Measurements from ENCODE around the gene RAD9B.
A peak's percentile ranks its signal among the peaks of the same experiment; 100 is the strongest.
"Not testable (repeated sequence)": the region's sequence is repeated elsewhere in the genome, so short reads cannot be mapped to it uniquely, and the experiment has no call there.

The RAD9B gene

DNA sequence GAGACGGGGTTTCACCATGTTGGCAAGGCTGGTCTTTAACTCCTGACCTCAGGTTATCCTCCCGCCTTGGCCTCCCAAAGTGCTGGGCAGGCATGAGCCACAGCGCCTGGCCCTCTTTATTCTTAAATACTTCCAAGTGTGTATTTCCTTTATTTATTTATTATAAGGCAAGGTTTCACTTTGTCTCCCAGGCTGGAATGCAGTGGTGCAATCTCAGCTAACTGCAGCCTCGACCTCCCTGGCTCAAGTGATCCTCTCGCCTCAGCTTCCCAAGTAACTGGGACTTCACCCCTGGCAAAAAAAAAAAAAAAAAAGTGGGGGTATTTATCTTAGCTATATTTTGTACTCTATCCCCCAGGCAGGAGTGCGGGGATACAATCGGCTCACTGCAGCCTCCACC, 26.7 kb upstream of the RAD9B start:
- Histone ChIP-seq H3K4me3 (ENCODE audit: low read length) (no peak overlapping the region), H3K27me3 (ENCODE audit: control insufficient read depth, insufficient read depth, low read length) (no peaks in the 10 kb centered on the region), H3K4me1 (ENCODE audit: control insufficient read depth, insufficient read depth, low read length) (no peaks in the 10 kb centered on the region), H3K36me3 (ENCODE audit: control insufficient read depth, insufficient read depth, low read length) (no peaks in the 10 kb centered on the region), H3K9me3 (ENCODE audit: control insufficient read depth, insufficient read depth, low read length) (no peaks in the 10 kb centered on the region), H3K27ac (ENCODE audit: low read length) (no peak overlapping the region)
- no peak for DNase-seq (ENCODE audit: low read depth, low spot score)
- WGBS (ENCODE audit: insufficient coverage, insufficient read length), result no CpG with 5 or more reads among the region's 7 CpGs

DNA sequence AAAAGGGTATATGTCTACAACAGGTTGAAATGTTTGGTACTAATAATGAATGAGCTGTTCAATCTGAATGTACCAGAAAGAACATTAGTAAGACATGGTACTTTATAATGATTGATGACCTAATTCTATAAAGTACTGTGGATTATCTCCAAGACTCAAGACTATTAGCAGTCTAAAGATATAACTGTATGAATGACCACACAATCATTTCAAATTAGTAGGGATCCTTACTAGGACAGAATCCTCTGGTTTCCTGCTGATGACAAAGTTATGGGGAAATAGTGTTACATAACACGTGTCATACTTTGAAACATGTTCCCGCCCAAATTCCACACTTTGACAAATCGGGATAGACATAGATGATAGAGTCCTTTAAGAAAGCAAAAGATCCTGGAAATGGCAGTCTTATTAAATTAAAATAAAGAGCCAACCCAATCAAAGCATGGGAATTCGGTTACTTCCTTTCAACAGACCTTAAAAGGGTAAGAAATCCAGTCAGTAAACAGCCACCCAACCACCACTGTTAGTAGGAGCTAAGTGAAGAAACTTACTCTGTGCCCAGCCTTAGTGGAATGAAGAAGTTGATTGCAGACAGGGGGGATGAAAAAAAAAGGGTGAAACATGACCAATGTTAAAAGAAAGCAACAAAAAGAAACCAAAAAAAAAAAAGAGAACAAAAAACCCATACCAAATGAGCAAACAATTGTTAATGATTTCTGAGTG, 3.0 kb upstream of the RAD9B start:
- DNase-seq (ENCODE audit: low read depth, low spot score), result no peak
- WGBS (ENCODE audit: insufficient coverage, insufficient read length), result no CpG with 5 or more reads among the region's 4 CpGs

DNA sequence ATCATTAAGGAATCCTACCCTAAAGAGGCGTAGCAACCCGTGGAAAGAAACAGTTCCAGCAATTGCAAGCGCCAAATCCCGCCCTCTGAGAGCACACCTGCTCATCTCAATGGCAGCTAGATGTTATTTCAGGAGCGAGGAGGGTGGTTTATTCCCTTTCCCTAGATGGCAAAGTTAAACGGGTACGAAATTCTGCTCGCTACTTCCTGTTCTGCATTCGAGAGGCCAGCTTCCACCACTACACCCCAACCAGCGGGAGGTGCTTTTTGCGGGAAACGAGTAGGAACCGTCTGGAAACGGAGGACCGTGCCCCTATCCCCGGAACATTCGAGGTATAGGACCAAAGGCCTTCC, 756 bp upstream of the RAD9B start:
- no peak overlapping the region for H3K27ac ChIP-seq (ENCODE audit: low read length)
- DNase-seq (ENCODE audit: low read depth, low spot score), result no peak
- WGBS (ENCODE audit: insufficient coverage, insufficient read length), result no CpG with 5 or more reads among the region's 17 CpGs

More for the DNA sequence above, 3.0 kb upstream of the RAD9B start:
- Histone ChIP-seq H3K27me3 (ENCODE audit: control insufficient read depth, insufficient read depth, low read length) (no peaks in the 10 kb centered on the region; the same call in 1 of the 2 replicates), H3K9me3 (ENCODE audit: control insufficient read depth, insufficient read depth, low read length) (no peaks in the 10 kb centered on the region), H3K27ac (ENCODE audit: low read length) (no peak overlapping the region), H3K4me1 (ENCODE audit: control insufficient read depth, insufficient read depth, low read length) (no peaks in the 10 kb centered on the region), H3K4me3 (ENCODE audit: low read length) (no peak overlapping the region), H3K36me3 (ENCODE audit: control insufficient read depth, insufficient read depth, low read length) (no peaks in the 10 kb centered on the region)

DNA sequence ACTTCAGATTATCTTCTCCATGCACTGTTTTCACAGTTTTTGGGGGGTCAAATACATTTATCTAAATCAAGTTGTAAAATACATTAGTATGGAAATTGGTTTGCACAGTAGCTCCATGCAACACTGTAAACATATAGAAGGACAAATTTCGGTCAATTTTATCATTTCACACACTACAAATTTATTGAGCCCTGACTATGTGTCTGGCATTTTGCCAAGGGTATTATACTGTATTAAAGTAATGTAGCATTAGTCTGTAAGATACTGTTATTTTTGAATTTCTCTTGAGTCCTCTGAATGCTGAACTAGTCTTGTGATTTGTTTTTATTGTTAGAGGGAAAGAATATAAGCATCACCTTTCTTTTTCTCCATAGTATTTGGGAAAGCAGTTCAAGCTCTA, 1.3 kb downstream of the RAD9B start:
- no peaks in the 10 kb centered on the region for H3K9me3 ChIP-seq (ENCODE audit: control insufficient read depth, insufficient read depth, low read length)
- no peak overlapping the region for H3K4me3 ChIP-seq (ENCODE audit: low read length)
- H3K27ac ChIP-seq (ENCODE audit: low read length), result no peak overlapping the region
- no peaks in the 10 kb centered on the region for H3K36me3 ChIP-seq (ENCODE audit: control insufficient read depth, insufficient read depth, low read length)
- no peak for DNase-seq (ENCODE audit: low read depth, low spot score)
- no CpG with 5 or more reads among the region's 1 CpG for WGBS (ENCODE audit: insufficient coverage, insufficient read length)
- no peaks in the 10 kb centered on the region for H3K4me1 ChIP-seq (ENCODE audit: control insufficient read depth, insufficient read depth, low read length)
- no peaks in the 10 kb centered on the region; the same call in 1 of the 2 replicates for H3K27me3 ChIP-seq (ENCODE audit: control insufficient read depth, insufficient read depth, low read length)

More for the DNA sequence above, 756 bp upstream of the RAD9B start:
- no peaks in the 10 kb centered on the region for H3K4me1 ChIP-seq (ENCODE audit: control insufficient read depth, insufficient read depth, low read length)
- H3K4me3 ChIP-seq (ENCODE audit: low read length), result peak overlapping the region; percentile 77
- no peaks in the 10 kb centered on the region for H3K36me3 ChIP-seq (ENCODE audit: control insufficient read depth, insufficient read depth, low read length)
- H3K9me3 ChIP-seq (ENCODE audit: control insufficient read depth, insufficient read depth, low read length), result no peaks in the 10 kb centered on the region
- H3K27me3 ChIP-seq (ENCODE audit: control insufficient read depth, insufficient read depth, low read length), result no peaks in the 10 kb centered on the region; the same call in 1 of the 2 replicates

DNA sequence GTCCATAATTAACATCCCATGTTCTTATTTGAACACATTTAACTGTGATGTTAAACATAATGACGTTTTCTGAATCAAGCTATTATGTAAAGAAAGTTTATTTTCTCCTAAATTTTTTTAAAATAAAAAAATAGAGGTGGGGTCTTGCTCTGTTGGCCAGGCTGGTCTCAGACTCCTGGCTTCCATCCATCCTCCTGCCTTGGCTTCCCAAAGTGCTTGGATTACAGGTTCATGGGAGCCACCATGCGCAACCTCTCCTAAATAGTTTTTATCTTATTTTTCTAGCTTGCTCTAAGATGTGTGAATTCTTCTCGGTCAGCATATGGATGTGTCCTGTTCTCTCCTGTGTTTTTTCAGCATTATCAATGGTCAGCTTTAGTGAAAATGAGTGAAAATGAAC, 3.2 kb downstream of the RAD9B start:
- H3K4me1 ChIP-seq (ENCODE audit: control insufficient read depth, insufficient read depth, low read length), result no peaks in the 10 kb centered on the region
- no peaks in the 10 kb centered on the region for H3K36me3 ChIP-seq (ENCODE audit: control insufficient read depth, insufficient read depth, low read length)
- WGBS (ENCODE audit: insufficient coverage, insufficient read length), result no CpG with 5 or more reads among the region's 3 CpGs
- no peaks in the 10 kb centered on the region; the same call in 1 of the 2 replicates for H3K27me3 ChIP-seq (ENCODE audit: control insufficient read depth, insufficient read depth, low read length)
- H3K9me3 ChIP-seq (ENCODE audit: control insufficient read depth, insufficient read depth, low read length), result no peaks in the 10 kb centered on the region
- H3K27ac ChIP-seq (ENCODE audit: low read length), result no peak overlapping the region
- DNase-seq (ENCODE audit: low read depth, low spot score), result no peak
- no peak overlapping the region for H3K4me3 ChIP-seq (ENCODE audit: low read length)

DNA sequence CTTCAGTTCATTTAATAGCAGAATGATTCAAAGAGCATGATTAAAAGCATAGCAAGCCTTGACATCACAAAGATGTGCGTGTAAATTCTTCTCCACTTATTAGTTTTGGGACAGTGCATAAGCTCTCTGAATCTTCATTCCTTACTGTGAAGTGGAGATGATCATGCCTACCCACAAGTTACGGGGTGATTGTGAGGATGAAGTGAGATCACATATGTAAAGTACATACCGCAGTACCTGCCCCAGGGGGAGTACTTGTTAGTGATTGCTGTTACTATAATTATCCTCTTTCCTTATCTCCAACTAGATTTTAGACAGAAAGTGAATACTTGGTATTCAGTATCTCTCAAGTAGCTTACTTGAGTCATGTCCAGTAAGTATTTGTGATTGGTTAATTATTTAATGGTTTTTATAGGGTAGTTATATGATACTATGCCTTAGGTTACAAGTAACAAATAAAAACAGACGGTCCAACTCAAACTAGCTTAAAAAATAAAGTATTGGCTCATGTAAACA, 6.0 kb downstream of the RAD9B start:
- no peak for DNase-seq (ENCODE audit: low read depth, low spot score)
- Histone ChIP-seq H3K9me3 (ENCODE audit: control insufficient read depth, insufficient read depth, low read length) (no peaks in the 10 kb centered on the region), H3K4me3 (ENCODE audit: low read length) (no peak overlapping the region), H3K27ac (ENCODE audit: low read length) (no peak overlapping the region), H3K4me1 (ENCODE audit: control insufficient read depth, insufficient read depth, low read length) (no peaks in the 10 kb centered on the region), H3K36me3 (ENCODE audit: control insufficient read depth, insufficient read depth, low read length) (no peaks in the 10 kb centered on the region), H3K27me3 (ENCODE audit: control insufficient read depth, insufficient read depth, low read length) (no peaks in the 10 kb centered on the region)
- WGBS (ENCODE audit: insufficient coverage, insufficient read length), result no CpG with 5 or more reads among the region's 4 CpGs

DNA sequence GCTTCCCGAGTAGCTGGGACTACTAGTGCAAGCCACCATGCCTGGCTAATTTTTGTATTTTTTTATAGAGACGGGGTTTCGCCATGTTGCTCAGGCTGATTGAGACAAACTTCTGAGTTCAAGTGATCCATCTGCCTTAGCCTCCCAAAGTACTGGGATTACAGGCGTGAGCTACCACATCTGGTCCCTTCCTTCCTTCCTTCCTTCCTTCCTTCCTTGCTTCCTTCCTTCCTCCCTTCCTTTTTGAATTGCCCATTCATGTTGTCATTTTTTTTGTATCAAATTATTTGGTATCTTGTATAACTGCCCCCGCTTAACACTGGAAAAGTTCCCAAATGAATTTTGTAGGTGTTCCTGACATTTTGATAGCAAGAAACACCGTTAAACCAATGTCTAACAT, 11.7 kb downstream of the RAD9B start:
- no CpG with 5 or more reads among the region's 6 CpGs for WGBS (ENCODE audit: insufficient coverage, insufficient read length)
- Histone ChIP-seq H3K4me3 (ENCODE audit: low read length) (no peak overlapping the region), H3K9me3 (ENCODE audit: control insufficient read depth, insufficient read depth, low read length) (no peaks in the 10 kb centered on the region), H3K36me3 (ENCODE audit: control insufficient read depth, insufficient read depth, low read length) (no peaks in the 10 kb centered on the region), H3K4me1 (ENCODE audit: control insufficient read depth, insufficient read depth, low read length) (no peaks in the 10 kb centered on the region), H3K27ac (ENCODE audit: low read length) (no peak overlapping the region), H3K27me3 (ENCODE audit: control insufficient read depth, insufficient read depth, low read length) (no peaks in the 10 kb centered on the region)
- DNase-seq (ENCODE audit: low read depth, low spot score), result no peak

DNA sequence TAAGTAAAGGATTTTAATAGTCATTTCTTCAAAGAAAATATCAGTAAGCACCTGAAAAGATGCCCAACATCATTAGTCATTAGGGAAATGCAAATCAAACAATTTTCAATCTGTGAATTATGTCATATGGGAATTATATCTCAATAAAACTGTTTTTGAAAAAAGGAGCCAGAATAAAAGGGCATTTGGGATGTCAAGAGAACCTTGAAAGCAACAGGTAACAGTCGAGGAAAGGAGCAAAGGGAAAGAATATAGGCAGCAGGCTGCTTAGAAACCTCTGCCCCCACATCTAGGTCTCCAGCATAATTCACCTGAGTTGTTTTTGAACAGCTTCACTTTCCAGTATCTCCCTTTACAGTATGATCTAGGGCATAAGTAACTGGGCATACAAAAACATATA, 12.2 kb downstream of the RAD9B start:
- Histone ChIP-seq H3K4me3 (ENCODE audit: low read length) (no peak overlapping the region), H3K9me3 (ENCODE audit: control insufficient read depth, insufficient read depth, low read length) (no peaks in the 10 kb centered on the region), H3K4me1 (ENCODE audit: control insufficient read depth, insufficient read depth, low read length) (no peaks in the 10 kb centered on the region), H3K27me3 (ENCODE audit: control insufficient read depth, insufficient read depth, low read length) (no peaks in the 10 kb centered on the region), H3K36me3 (ENCODE audit: control insufficient read depth, insufficient read depth, low read length) (no peaks in the 10 kb centered on the region), H3K27ac (ENCODE audit: low read length) (no peak overlapping the region)
- no peak for DNase-seq (ENCODE audit: low read depth, low spot score)
- WGBS (ENCODE audit: insufficient coverage, insufficient read length), result no CpG with 5 or more reads among the region's 1 CpG

DNA sequence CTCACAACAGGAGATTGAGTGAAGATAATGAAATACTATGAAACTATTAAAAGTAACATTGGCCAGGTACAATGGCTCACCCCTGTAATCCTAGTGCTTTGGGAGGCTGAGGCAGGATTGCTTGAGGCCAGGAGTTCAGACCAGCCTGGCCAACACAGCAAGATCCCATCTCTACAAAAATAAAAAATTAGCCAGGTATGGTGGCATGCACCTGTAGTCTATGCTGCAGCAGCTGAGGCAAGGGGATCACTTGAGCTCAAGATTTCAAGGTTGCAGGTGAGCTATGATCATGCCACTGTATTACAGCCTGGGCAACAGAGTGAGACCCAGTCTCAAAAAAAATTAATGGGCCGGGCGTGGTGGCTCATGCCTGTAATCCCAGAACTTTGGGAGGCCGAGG, 14.9 kb downstream of the RAD9B start:
- Histone ChIP-seq H3K27me3 (ENCODE audit: control insufficient read depth, insufficient read depth, low read length) (no peaks in the 10 kb centered on the region), H3K4me1 (ENCODE audit: control insufficient read depth, insufficient read depth, low read length) (no peaks in the 10 kb centered on the region), H3K27ac (ENCODE audit: low read length) (no peak overlapping the region), H3K36me3 (ENCODE audit: control insufficient read depth, insufficient read depth, low read length) (no peaks in the 10 kb centered on the region), H3K4me3 (ENCODE audit: low read length) (no peak overlapping the region), H3K9me3 (ENCODE audit: control insufficient read depth, insufficient read depth, low read length) (no peaks in the 10 kb centered on the region)
- no peak for DNase-seq (ENCODE audit: low read depth, low spot score)
- WGBS (ENCODE audit: insufficient coverage, insufficient read length), result no CpG with 5 or more reads among the region's 3 CpGs

DNA sequence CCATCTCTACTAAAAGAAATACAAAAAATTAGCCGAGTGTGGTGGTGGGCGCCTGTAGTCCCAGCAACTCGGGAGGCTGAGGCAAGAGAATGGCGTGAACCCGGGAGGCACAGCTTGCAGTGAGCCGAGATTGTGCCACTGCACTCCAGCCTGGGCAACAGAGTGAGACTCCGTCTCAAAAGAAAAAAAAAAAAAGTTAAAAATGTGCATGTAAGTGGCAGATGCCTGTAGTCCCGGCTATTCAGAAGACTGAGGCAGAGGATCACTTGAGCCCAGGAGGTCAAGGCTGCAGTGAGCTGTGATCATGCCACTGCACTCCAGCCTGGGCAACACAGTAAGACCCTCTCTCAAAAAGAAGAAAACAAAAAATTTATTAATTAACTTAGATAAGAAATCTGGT, 15.9 kb downstream of the RAD9B start:
- H3K27me3 ChIP-seq (ENCODE audit: control insufficient read depth, insufficient read depth, low read length); H3K36me3 ChIP-seq (ENCODE audit: control insufficient read depth, insufficient read depth, low read length); DNase-seq (ENCODE audit: low read depth, low spot score); H3K4me1 ChIP-seq (ENCODE audit: control insufficient read depth, insufficient read depth, low read length); H3K9me3 ChIP-seq (ENCODE audit: control insufficient read depth, insufficient read depth, low read length); H3K4me3 ChIP-seq (ENCODE audit: low read length); H3K27ac ChIP-seq (ENCODE audit: low read length): not testable (repeated sequence)
- WGBS (ENCODE audit: insufficient coverage, insufficient read length), result no CpG with 5 or more reads among the region's 8 CpGs
